Right lobe of liver (tissue), 6 donors: ENCODE results near the gene RHOT2. TPM values are rescaled to one million over a fixed set of nuclear protein-coding genes. Genes with fewer than 3 reads are reported as not detected.

Experiments used
- ATAC-seq, 4 donors: fragments of 200-7000 bp; cut with Tn5 transposase; one replicate each; pipeline ENCODE4 v1.9.1; 2020; ENCODE audit warnings: mild to moderate bottlenecking in 4 of 4, moderate library complexity in 4 of 4
- DNase-seq, 3 donors: peaks; one replicate each; pipeline ENCODE4 v3.0.0-alpha.2; 2020
- H3K27ac ChIP-seq, 3 donors: fragments of 200-600 bp; one replicate each; pipeline ENCODE4 v1.8.0; 2022
- H3K27me3 ChIP-seq, 2 donors: fragments of 200-600 bp; one replicate each; pipeline ENCODE4 v1.8.0; 2022
- H3K36me3 ChIP-seq, 4 donors: fragments of 200-600 bp; sonication (generic) in 1 of 4; one replicate each; pipeline versions ENCODE4 v1.5.1 to v1.8.0; 2017 to 2022; ENCODE audit warnings: control low read depth in 1 of 4
- H3K4me1 ChIP-seq, 4 donors: fragments of 200-600 bp; sonication (generic) in 1 of 4; one replicate each; pipeline versions ENCODE4 v1.5.1 to v1.8.0; 2017 to 2022; ENCODE audit warnings: control low read depth in 1 of 4
- H3K4me3 ChIP-seq, 3 donors: fragments of 200-600 bp; one replicate each; pipeline ENCODE4 v1.8.0; 2022
- H3K9me3 ChIP-seq, 4 donors: fragments of 200-600 bp; sonication (generic) in 1 of 4; one replicate each; pipeline versions ENCODE4 v1.5.1 to v1.8.0; 2017 to 2022; ENCODE audit warnings: control low read depth in 1 of 4
- CTCF ChIP-seq, 4 donors: fragments of 200-600 bp in 3 of 4; fragments of 450-650 bp in 1 of 4; IDR thresholded peaks; one replicate each; pipeline versions ENCODE4 v1.5.1 to v1.8.0; 2016 to 2022; ENCODE audit warnings: antibody characterized with exemption in 4 of 4, mild to moderate bottlenecking in 2 of 4
- POLR2A ChIP-seq: fragments of 450-650 bp; IDR thresholded peaks from one replicate; pipeline ENCODE4 v1.6.1; 2017; ENCODE audit warnings: antibody characterized with exemption, mild to moderate bottlenecking
- WGBS: methylation state at CpG from one replicate; pipeline ENCODE4 v1.1.6; 2018; ENCODE audit warnings: low coverage, low lambda C conversion rate; ENCODE audit not compliant: insufficient coverage; ENCODE audit errors: missing lambda C conversion rate; 5-methylcytosine and 5-hydroxymethylcytosine counted together
- intact Hi-C, 2 donors: fragments of 100-400 bp; cut with DNase I; formaldehyde crosslinking; loops; one replicate each; pipeline versions ENCODE4 v1.11.2 to v1.14.1; 2022
- total RNA-seq, 6 experiments: library from RNA; depleted of rRNA in 2 of 6; stranded (reverse); fragments of >200 nt in 2 of 6; fragmentation: NEBNext Ultra II Directional in 3 of 6; extraction: Animal tissue kit (Norgen Biotek cat#: 25700) in 3 of 6; gene quantifications; one replicate each; pipeline versions ENCODE4 v1.1.0 to v1.2.4, GENCODE V29; 2016 to 2023
- donor health status: DM: no; HTN: yes; CAD: no.
- donor health status: DM: no; HTN: no; CAD: no.
- donor health status: DM: no; HTN: no; CAD: no.
- donor health status: DM: no; HTN: yes; CAD: no.
- donor health status: DM: no; HTN: yes; CAD: no.

Gene RHOT2
- total RNA-seq, 6 experiments from 2014 or later, result 28.5 to 44.8 (median 40.3) TPM

GRCh38 chr16:670485-671352 lies 2.8 kb downstream of the RHOT2 start:
- H3K27ac ChIP-seq, result no peak overlapping the region
- no peaks in the 10 kb centered on the region for H3K9me3 ChIP-seq
- 86% methylated on average over 15 of the region's 52 CpGs for WGBS
- intact Hi-C loops, result no loop called here
- H3K36me3 ChIP-seq, result peaks cover 0 to 43% (median 15%) of the 10 kb centered on the region in 4 donors
- no peak overlapping the region for H3K4me3 ChIP-seq
- peaks cover 0 to 15% (median 3%) of the 10 kb centered on the region in 4 donors for H3K4me1 ChIP-seq
- ATAC-seq (no peak), DNase-seq (no peak)
- no peaks in the 10 kb centered on the region for H3K27me3 ChIP-seq
- TF ChIP-seq CTCF (IDR thresholded peaks at IDR 0.05), result no peak
- no peak for TF ChIP-seq POLR2A

GRCh38 chr16:671353-672131 lies 3.6 kb downstream of the RHOT2 start:
- no peak overlapping the region for H3K4me3 ChIP-seq
- intact Hi-C loops, result no loop called here
- no peak for DNase-seq
- 55% methylated on average over 8 of the region's 40 CpGs for WGBS
- peaks cover 0 to 15% (median 3%) of the 10 kb centered on the region in 4 donors for H3K4me1 ChIP-seq
- H3K27ac ChIP-seq, result no peak overlapping the region
- peaks cover 0 to 43% (median 15%) of the 10 kb centered on the region in 4 donors for H3K36me3 ChIP-seq
- H3K27me3 ChIP-seq, result no peaks in the 10 kb centered on the region
- ATAC-seq, result no peak
- H3K9me3 ChIP-seq, result no peaks in the 10 kb centered on the region
- TF ChIP-seq POLR2A, result no peak
- TF ChIP-seq CTCF (IDR thresholded peaks at IDR 0.05), result no peak

- TF ChIP-seq POLR2A, result no peak
- TF ChIP-seq CTCF (IDR thresholded peaks at IDR 0.05), result no peak
- intact Hi-C loops, result no loop called here
- Histone ChIP-seq H3K27ac (no peak overlapping the region), H3K4me1 (peaks cover 0 to 14% (median 2%) of the 10 kb centered on the region in 4 donors), H3K27me3 (no peaks in the 10 kb centered on the region), H3K9me3 (no peaks in the 10 kb centered on the region), H3K36me3 (peaks cover 0 to 43% (median 15%) of the 10 kb centered on the region in 4 donors), H3K4me3 (no peak overlapping the region)
- DNase-seq, result no peak
- ATAC-seq, result no peak
- no CpG with 5 or more reads among the region's 19 CpGs for WGBS
Measured at GRCh38 chr16:672371-672770, 4.4 kb downstream of the RHOT2 start.

GRCh38 chr16:672851-673250 lies 4.9 kb downstream of the RHOT2 start:
- intact Hi-C loops, result no loop called here
- no peak for DNase-seq
- Histone ChIP-seq H3K4me3 (no peak overlapping the region), H3K4me1 (peaks cover 0 to 10% (median 0%) of the 10 kb centered on the region in 4 donors), H3K27ac (no peak overlapping the region), H3K9me3 (no peaks in the 10 kb centered on the region), H3K27me3 (no peaks in the 10 kb centered on the region), H3K36me3 (peaks cover 0 to 43% (median 15%) of the 10 kb centered on the region in 4 donors)
- ATAC-seq, result no peak
- WGBS, result no CpG with 5 or more reads among the region's 21 CpGs
- TF ChIP-seq CTCF (IDR thresholded peaks at IDR 0.05), result no peak
